ENCODE data around the gene HES5. TPM values are rescaled to one million over a fixed set of nuclear protein-coding genes. Genes with fewer than 3 reads are reported as not detected.

HES5 gene
- polyA plus RNA-seq, 3 donors = not detected

- Histone ChIP-seq H3K79me2 (ENCODE audit: insufficient read depth, low read length) (peaks cover 46% of the 10 kb centered on the region), H3K4me1 (ENCODE audit: control insufficient read depth in 1 of 2, insufficient read depth in 2 of 2, low read length in 2 of 2) (peaks cover 31 to 42% of the 10 kb centered on the region in 2 donors), H3K9ac (ENCODE audit: insufficient read depth, low read length, poor library complexity, severe bottlenecking) (peak within 1 kb of the TSS; percentile 79), H3K4me3 (replicated peaks in 1 of 3; ENCODE audit: low read depth in 2 of 3, low read length in 3 of 3) (peak within 1 kb of the TSS; percentile 64 to 91 (median 67)), H3K4me2 (replicated peaks; ENCODE audit: extremely low read depth, low read length, poor library complexity, severe bottlenecking) (peak within 1 kb of the TSS; percentile 96), H3K9me3 (replicated peaks in 1 of 2; ENCODE audit: control insufficient read depth in 1 of 2, insufficient read depth in 1 of 2, low read length in 2 of 2) (no peaks in the 10 kb centered on the region), H2AFZ (ENCODE audit: insufficient read depth, low read depth, low read length, poor library complexity, severe bottlenecking) (peak within 1 kb of the TSS; percentile 71), H4K20me1 (ENCODE audit: insufficient read depth, low read length) (peaks cover 56% of the 10 kb centered on the region), H3K27ac (ENCODE audit: low read depth in 1 of 2, low read length in 2 of 2) (peak within 1 kb of the TSS; percentile 34 to 74), H3K36me3 (replicated peaks in 1 of 2; ENCODE audit: control insufficient read depth in 1 of 2, insufficient read depth in 2 of 2, low read length in 2 of 2) (peaks cover 5 to 16% of the 10 kb centered on the region in 2 donors), H3K27me3 (ENCODE audit: control insufficient read depth in 2 of 2, insufficient read depth in 2 of 2, low read length in 2 of 2) (peaks cover 25 to 37% of the 10 kb centered on the region in 2 donors)
- peaks cover 20 to 25% of the 10 kb centered on the region in 2 donors for H3K36me3 Mint-ChIP-seq
- WGBS (ENCODE audit: insufficient coverage) = under 1% methylated on average over 99 of the region's 107 CpGs
- H3K27ac Mint-ChIP-seq = peak within 1 kb of the TSS; percentile 64 to 98 (median 94)
- peak within 1 kb of the TSS; percentile 88 to 92 for H3K4me3 Mint-ChIP-seq
- peaks cover 27 to 45% (median 37%) of the 10 kb centered on the region in 3 donors for H3K27me3 Mint-ChIP-seq (ENCODE audit: low read depth in 3 of 3)
- H3K4me1 Mint-ChIP-seq = peaks cover 31% of the 10 kb centered on the region
- intact Hi-C loops (cut with micrococcal nuclease) = loop anchor here (1.0 to 10.0 kb wide), 8 partner anchors 21 to 321 kb away; partner anchors contain the start of genes PEX10 (in 2 of the 2), MORN1 (in 1 of the 2), PRXL2B (in 1 of the 2) and RER1 (in 1 of the 2)
- H3K9me3 Mint-ChIP-seq = peaks cover 0 to 11% (median 0%) of the 10 kb centered on the region in 7 donors
- DNase-seq = peak; percentile 89
- no peak for TF ChIP-seq CTCF (IDR thresholded peaks at IDR 0.05)
Observed at GRCh38 chr1:2525920-2526823, 3.9 kb downstream of the HES5 start, which contains the start of gene PANK4. Gene PANK4 (minus strand): TSS chr1:2526596. CDS start chr1:2526587, 9 bp downstream.

- H3K4me3 Mint-ChIP-seq = peak overlapping the region; percentile 82 to 88
- 8% methylated on average over 20 of the region's 20 CpGs for WGBS (ENCODE audit: insufficient coverage)
- Histone ChIP-seq H3K36me3 (replicated peaks in 1 of 2; ENCODE audit: control insufficient read depth in 1 of 2, insufficient read depth in 2 of 2, low read length in 2 of 2) (peaks cover 12 to 23% of the 10 kb centered on the region in 2 donors), H3K4me3 (replicated peaks in 1 of 3; ENCODE audit: low read depth in 2 of 3, low read length in 3 of 3) (peak overlapping the region; percentile 64 to 91 (median 67)), H3K9ac (ENCODE audit: insufficient read depth, low read length, poor library complexity, severe bottlenecking) (peak overlapping the region; percentile 79), H3K27me3 (ENCODE audit: control insufficient read depth in 2 of 2, insufficient read depth in 2 of 2, low read length in 2 of 2) (peaks cover 18 to 30% of the 10 kb centered on the region in 2 donors), H3K79me2 (ENCODE audit: insufficient read depth, low read length) (peaks cover 46% of the 10 kb centered on the region), H3K4me2 (replicated peaks; ENCODE audit: extremely low read depth, low read length, poor library complexity, severe bottlenecking) (peak overlapping the region; percentile 96), H3K27ac (ENCODE audit: low read depth in 1 of 2, low read length in 2 of 2) (peak overlapping the region in 1 of 2 donors; percentile 74), H3K9me3 (replicated peaks in 1 of 2; ENCODE audit: control insufficient read depth in 1 of 2, insufficient read depth in 1 of 2, low read length in 2 of 2) (no peaks in the 10 kb centered on the region), H3K4me1 (ENCODE audit: control insufficient read depth in 1 of 2, insufficient read depth in 2 of 2, low read length in 2 of 2) (peaks cover 31 to 42% of the 10 kb centered on the region in 2 donors), H4K20me1 (ENCODE audit: insufficient read depth, low read length) (peaks cover 63% of the 10 kb centered on the region), H2AFZ (ENCODE audit: insufficient read depth, low read depth, low read length, poor library complexity, severe bottlenecking) (peak overlapping the region; percentile 71)
- intact Hi-C loops (cut with micrococcal nuclease) = loop anchor here (5.0 to 10.0 kb wide), 5 partner anchors 62 to 321 kb away; partner anchors contain the start of genes MORN1 (in 1 of the 2), PEX10 (in 1 of the 2), PRXL2B (in 1 of the 2) and RER1 (in 1 of the 2)
- DNase-seq = no peak
- H3K9me3 Mint-ChIP-seq = peaks cover 0 to 8% (median 0%) of the 10 kb centered on the region in 7 donors
- peaks cover 26 to 32% of the 10 kb centered on the region in 2 donors for H3K36me3 Mint-ChIP-seq
- peaks cover 23 to 39% (median 30%) of the 10 kb centered on the region in 3 donors for H3K27me3 Mint-ChIP-seq (ENCODE audit: low read depth in 3 of 3)
- no peak for TF ChIP-seq CTCF (IDR thresholded peaks at IDR 0.05)
- H3K4me1 Mint-ChIP-seq = peaks cover 31% of the 10 kb centered on the region
- H3K27ac Mint-ChIP-seq = peak overlapping the region in 5 of 7 donors; percentile 20 to 91 (median 21)
Observed at GRCh38 chr1:2525572-2525919, 4.5 kb downstream of the HES5 start.
